ENCODE measurements around the gene ACOX3. TPM values are rescaled to one million over a fixed set of nuclear protein-coding genes. Genes with fewer than 3 reads are reported as not detected.

ACOX3 gene
- total and polyA plus RNA-seq, 9 of the 15 experiments (the other 6 are each of a cell fraction or from before 2014, with no cell fraction given), result 0.68 to 7.3 (median 3.7) TPM

DNA sequence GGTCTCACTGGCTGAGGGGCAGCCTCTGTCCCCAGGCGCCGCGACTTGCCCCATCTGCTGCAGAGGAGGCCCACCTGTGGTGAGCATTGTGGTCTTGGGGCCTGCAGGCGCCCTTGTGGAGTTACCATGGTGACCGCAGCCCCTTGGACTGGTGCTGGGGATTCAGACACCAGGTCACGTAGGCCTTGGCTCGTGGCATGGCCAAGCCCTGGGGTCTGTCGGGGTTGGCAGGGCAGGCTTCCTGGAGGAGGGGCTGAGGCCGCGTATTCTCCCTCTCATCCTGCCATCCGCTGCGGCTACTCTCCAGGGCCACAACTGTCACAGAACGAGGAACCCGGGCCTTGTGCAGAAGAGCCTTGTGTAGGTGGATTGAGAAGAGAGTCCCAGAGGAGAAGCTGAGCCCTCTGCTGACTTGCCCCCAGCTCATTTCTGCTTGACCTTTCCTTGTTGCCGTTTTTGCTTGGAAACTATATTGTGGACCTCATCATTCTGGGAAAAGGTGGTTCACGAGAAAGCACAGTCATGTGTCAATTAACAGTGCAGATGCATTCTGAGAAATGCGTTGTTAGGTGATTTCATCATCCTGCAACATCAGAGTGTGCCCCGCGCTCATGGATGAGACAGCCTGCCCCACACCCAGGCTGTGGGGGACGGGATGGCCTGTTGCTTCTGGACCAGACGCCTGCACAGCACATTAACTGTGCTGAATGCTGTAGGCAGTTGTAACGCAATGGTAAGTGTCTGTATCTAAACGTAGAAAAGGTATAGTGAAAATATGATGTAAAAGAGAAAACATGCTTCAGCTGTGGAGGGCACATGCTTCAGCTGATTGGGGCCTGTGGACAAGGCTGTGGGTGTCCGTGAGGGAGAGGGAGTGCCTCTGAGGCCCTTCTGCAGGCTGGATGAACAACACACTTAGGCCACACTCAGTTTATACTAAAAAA lies 38.5 kb upstream of the ACOX3 start (continued):
- peak; percentile 62; the same call in 1 of the 2 replicates for TF ChIP-seq FOXP1 (CRISPR knock-in tag; IDR thresholded peaks at IDR 0.05)
- TF ChIP-seq HMGN3 (IDR thresholded peaks at IDR 0.05; ENCODE audit: borderline replicate concordance, extremely low read depth, insufficient read length, low read depth, low read length), result no peak
- TF ChIP-seq ZNF707 (CRISPR knock-in tag; conservative IDR thresholded peaks at IDR 0.05), result no peak
- TF ChIP-seq, protein P1, sequence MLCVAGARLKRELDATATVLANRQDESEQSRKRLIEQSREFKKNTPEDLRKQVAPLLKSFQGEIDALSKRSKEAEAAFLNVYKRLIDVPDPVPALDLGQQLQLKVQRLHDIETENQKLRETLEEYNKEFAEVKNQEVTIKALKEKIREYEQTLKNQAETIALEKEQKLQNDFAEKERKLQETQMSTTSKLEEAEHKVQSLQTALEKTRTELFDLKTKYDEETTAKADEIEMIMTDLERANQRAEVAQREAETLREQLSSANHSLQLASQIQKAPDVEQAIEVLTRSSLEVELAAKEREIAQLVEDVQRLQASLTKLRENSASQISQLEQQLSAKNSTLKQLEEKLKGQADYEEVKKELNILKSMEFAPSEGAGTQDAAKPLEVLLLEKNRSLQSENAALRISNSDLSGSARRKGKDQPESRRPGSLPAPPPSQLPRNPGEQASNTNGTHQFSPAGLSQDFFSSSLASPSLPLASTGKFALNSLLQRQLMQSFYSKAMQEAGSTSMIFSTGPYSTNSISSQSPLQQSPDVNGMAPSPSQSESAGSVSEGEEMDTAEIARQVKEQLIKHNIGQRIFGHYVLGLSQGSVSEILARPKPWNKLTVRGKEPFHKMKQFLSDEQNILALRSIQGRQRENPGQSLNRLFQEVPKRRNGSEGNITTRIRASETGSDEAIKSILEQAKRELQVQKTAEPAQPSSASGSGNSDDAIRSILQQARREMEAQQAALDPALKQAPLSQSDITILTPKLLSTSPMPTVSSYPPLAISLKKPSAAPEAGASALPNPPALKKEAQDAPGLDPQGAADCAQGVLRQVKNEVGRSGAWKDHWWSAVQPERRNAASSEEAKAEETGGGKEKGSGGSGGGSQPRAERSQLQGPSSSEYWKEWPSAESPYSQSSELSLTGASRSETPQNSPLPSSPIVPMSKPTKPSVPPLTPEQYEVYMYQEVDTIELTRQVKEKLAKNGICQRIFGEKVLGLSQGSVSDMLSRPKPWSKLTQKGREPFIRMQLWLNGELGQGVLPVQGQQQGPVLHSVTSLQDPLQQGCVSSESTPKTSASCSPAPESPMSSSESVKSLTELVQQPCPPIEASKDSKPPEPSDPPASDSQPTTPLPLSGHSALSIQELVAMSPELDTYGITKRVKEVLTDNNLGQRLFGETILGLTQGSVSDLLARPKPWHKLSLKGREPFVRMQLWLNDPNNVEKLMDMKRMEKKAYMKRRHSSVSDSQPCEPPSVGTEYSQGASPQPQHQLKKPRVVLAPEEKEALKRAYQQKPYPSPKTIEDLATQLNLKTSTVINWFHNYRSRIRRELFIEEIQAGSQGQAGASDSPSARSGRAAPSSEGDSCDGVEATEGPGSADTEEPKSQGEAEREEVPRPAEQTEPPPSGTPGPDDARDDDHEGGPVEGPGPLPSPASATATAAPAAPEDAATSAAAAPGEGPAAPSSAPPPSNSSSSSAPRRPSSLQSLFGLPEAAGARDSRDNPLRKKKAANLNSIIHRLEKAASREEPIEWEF (CRISPR knock-in tag; IDR thresholded peaks at IDR 0.05), result no peak
- TF ChIP-seq, protein P2, sequence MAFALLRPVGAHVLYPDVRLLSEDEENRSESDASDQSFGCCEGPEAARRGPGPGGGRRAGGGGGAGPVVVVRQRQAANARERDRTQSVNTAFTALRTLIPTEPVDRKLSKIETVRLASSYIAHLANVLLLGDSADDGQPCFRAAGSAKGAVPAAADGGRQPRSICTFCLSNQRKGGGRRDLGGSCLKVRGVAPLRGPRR (CRISPR knock-in tag; IDR thresholded peaks at IDR 0.05), result peak; percentile 44; the same call in 1 of the 2 replicates
- no peak for TF ChIP-seq TAF9B (IDR thresholded peaks at IDR 0.05; ENCODE audit: partially characterized antibody)
- TF ChIP-seq ZEB2 (IDR thresholded peaks at IDR 0.05), result peak; percentile 86
- TF ChIP-seq PHF20 (IDR thresholded peaks at IDR 0.05; ENCODE audit: partially characterized antibody), result peak; percentile 25
- TF ChIP-seq, protein P3, sequence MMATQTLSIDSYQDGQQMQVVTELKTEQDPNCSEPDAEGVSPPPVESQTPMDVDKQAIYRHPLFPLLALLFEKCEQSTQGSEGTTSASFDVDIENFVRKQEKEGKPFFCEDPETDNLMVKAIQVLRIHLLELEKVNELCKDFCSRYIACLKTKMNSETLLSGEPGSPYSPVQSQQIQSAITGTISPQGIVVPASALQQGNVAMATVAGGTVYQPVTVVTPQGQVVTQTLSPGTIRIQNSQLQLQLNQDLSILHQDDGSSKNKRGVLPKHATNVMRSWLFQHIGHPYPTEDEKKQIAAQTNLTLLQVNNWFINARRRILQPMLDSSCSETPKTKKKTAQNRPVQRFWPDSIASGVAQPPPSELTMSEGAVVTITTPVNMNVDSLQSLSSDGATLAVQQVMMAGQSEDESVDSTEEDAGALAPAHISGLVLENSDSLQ (IDR thresholded peaks at IDR 0.05), result peak; percentile 91
- TF ChIP-seq ZBTB17 (CRISPR knock-in tag; IDR thresholded peaks at IDR 0.05), result no peak
- TF ChIP-seq, protein P4, sequence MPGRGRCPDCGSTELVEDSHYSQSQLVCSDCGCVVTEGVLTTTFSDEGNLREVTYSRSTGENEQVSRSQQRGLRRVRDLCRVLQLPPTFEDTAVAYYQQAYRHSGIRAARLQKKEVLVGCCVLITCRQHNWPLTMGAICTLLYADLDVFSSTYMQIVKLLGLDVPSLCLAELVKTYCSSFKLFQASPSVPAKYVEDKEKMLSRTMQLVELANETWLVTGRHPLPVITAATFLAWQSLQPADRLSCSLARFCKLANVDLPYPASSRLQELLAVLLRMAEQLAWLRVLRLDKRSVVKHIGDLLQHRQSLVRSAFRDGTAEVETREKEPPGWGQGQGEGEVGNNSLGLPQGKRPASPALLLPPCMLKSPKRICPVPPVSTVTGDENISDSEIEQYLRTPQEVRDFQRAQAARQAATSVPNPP (IDR thresholded peaks at IDR 0.05; ENCODE audit: borderline replicate concordance, insufficient read depth, insufficient read length), result no peak
- TF ChIP-seq CREM (IDR thresholded peaks at IDR 0.05; ENCODE audit: low read depth), result peak; percentile 63
- TF ChIP-seq NRF1 (conservative IDR thresholded peaks at IDR 0.05 in 1 of 2, IDR thresholded peaks at IDR 0.05 in 1 of 2), result peak; percentile 46 to 56; a peak in 3 of 4 replicates
- TF ChIP-seq ZZZ3 (IDR thresholded peaks at IDR 0.05), result no peak
- TF ChIP-seq DNMT1 (IDR thresholded peaks at IDR 0.05), result no peak
- peak; percentile 92 for TF ChIP-seq EP400 (IDR thresholded peaks at IDR 0.05)
- TF ChIP-seq, protein P5, sequence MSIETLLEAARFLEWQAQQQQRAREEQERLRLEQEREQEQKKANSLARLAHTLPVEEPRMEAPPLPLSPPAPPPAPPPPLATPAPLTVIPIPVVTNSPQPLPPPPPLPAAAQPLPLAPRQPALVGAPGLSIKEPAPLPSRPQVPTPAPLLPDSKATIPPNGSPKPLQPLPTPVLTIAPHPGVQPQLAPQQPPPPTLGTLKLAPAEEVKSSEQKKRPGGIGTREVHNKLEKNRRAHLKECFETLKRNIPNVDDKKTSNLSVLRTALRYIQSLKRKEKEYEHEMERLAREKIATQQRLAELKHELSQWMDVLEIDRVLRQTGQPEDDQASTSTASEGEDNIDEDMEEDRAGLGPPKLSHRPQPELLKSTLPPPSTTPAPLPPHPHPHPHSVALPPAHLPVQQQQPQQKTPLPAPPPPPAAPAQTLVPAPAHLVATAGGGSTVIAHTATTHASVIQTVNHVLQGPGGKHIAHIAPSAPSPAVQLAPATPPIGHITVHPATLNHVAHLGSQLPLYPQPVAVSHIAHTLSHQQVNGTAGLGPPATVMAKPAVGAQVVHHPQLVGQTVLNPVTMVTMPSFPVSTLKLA (conservative IDR thresholded peaks at IDR 0.05), result no peak; a peak in 1 of 4 replicates
- TF ChIP-seq BRD9 (IDR thresholded peaks at IDR 0.05; ENCODE audit: low read depth, partially characterized antibody), result peak; percentile 94

Measured in K562 (cell line).